Endothelial cell of coronary artery (primary cell): Measurements from ENCODE around the gene RABGAP1. TPM values are rescaled to one million over a fixed set of nuclear protein-coding genes. Genes with fewer than 3 reads are reported as not detected.

Experiments used
- total RNA-seq: library from RNA; depleted of rRNA; stranded (reverse); fragments of >200 nt; gene quantifications from 2 replicates; pipeline ENCODE4 v1.2.3, GENCODE V29; 2014

RABGAP1 gene
- 23.2 and 36.2 TPM in 2 replicates for total RNA-seq

DNA sequence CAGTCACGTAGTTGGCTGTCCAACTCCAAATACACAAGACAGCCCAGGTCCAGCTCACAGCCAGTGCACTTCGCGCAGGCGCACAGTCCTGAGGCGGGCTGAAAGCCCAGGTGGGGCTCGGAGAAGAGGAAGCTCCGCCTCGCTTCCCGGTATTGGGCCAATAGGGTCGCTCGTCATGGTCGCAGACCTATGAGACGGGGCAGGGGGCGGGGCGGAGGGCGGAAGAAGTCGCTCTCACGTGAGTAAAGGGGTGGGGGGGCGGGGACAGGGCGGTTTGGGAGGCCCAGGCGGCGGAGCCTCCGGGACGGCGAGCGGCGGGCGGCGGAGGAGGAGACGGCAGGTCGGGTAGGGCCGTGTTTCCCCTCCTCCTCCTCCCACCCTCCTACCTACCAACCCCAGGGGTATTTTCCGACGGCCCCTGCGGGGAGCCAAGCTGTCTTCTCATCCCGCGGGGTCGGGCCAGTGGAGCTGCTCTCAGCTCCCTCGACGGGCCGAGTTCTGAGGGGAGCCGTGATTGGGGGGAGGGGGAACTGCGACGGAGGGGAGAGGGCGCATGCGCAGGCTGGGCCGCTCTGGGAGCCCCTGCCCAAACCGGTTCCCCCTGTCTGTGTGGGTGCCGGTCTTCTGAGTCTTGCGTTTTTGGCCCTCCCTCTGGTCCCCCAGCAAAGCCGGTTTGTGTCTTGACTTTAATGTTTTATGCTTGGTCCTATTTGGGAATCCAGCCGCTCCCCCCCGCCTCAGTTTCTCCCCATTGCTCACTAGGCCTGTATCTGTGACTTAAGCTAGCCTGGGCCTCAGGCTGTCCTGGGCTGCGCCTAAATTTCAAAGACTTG is at the start of gene RABGAP1:
TSS of gene RABGAP1 (plus strand) at position 272 of the 833 bp plus-strand sequence. CDS start 16,040 bp downstream, outside the sequence.

DNA sequence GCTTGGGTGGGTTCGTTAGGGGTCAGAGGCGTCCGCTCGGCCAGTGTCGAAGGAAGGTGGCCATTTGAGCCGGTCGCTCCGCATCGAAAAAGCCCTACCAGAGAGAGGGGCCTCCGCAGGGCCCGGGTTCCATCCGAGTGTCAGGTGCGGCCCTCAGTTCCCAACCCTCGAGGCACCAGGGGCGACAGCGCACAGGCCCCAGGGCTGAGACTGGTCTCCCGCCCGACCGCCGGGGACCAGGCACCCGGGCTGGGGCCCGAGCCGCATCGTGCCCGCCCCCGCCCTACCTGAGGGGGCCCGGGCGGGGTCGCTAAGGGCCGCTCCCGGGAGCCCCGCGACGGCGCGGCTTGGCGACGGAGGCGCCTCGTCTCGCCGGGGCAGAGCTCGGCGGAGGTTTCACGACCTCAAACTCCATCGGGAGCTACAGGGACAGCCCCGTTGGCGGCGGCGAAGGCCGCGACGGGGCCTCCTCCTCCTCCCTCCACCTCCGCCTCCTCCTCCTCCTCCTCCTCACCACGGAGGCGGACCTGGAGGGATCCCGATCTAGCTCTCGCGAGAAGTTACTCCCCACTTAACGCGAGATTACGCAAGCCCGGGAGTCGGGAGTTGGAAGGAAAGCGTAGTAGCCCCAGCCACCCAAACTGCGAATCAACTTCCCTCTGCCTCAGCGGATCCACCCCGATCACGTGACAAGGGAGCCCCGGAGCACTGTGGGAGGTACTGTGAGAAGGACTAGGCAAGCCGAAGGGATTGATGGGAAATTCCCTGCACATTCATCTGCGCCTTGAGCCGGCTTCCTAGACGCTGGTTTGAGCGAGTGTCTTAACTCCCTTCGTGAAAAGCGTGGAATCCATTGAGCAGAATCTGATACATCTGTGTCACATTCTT is 35.8 kb upstream of the RABGAP1 start, which contains the start of gene RC3H2:
TSS of gene RC3H2 (minus strand) at position 537 of the 888 bp plus-strand sequence. CDS start 7,850 bp downstream, outside the sequence.

DNA sequence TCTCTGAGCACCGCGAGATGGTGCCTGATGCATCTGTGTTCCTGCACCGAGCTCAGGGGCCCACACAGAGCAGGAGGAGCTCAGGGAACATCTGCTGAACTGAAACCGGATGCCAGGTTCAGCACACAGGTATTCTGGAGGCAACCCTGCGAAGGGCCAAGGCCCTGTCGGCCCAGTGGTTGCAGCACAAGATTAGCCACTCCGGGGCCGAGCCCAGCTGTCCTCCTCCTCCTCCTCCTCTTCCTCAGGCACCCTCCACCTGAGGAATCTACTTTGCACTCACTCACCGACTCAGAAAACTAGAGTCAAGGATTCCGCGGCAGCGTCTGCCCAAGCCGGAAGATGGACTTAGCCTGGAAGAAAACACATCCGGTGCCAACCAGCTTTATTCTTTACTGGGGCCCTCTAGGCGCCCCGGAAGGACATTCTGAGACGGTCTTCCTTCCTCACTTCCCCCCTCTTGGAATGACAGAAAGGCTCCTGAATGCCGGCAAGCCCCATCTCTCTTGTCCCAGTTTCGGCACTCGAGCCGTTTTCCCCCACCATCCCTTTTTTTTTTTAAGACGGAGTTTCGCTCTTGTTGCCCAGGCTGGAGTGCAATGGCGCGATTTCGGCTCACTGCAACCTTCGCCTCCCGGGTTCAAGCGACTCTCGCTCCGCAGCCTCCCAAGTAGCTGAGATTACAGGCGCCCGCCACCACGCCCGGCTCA is 27.7 kb upstream of the RABGAP1 start, which contains the start of gene ZBTB6:
TSS of gene ZBTB6 (minus strand) at position 360 of the 710 bp plus-strand sequence. CDS start 1,251 bp downstream, outside the sequence.

DNA sequence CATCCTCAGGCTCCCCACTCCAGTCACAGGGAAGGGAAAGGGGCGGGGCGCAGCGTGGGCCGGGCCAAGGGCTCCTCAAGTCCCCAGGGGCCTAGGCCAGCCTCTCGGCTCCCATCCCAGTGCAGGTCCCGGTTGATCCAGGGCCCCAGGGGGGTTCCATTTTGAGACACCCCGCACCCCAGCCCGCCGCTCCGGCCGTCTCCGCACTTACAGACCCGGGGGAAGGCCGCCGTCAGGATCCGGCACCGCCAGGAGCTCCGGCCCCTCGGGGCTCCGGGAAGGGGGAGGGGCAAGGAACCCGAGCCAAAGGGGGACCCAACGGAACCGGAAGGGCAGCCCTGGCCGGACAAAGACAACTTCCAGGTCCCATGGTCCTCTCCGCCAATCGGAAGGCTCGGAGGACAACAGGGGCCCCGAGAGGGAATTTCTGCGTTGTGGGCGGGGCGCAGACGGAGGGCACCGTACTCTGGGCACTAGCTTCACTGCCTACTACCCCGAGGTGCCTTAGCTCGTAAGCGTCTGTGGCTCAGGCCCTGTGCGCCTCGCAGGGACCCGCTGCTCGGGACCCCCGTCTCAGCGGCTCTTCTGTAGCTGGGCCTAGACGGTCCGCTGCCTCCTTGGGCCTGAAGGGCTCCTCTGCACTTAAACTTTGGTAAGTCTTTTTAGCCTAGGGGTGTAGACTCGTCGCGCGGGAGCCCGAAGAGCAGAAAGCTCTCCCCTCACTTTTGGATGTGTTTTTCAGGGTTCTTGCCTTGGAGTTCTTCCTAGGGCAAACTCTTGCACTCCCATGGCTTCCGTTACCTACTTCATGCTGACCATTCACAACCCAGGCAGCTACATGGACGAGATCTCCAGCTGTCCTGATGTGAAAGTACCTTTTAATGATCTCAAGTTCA is 9.3 kb upstream of the RABGAP1 start, which contains the start of gene ZBTB26:
TSS of gene ZBTB26 (minus strand) at position 287 of the 896 bp plus-strand sequence. CDS start 11,578 bp downstream, outside the sequence.

DNA sequence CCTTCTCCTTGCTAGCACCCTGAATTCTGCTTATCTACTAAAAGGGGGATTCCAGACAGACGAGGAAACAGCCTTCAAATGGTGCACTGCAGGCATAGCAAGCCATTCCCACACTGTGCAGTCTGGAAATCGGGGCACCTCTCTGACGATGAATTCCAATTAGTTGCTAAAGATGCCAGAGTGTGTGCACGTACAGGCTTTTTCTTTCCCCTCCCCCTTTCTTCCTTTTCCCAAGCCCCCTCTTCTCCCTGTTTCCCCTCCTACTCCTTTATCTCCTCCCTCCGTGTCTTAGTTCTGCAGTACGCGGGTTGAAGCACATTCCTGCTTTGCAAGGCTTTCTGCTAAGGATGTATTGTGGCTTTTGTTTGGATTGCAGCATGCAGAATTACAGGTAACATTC is 92.5 kb downstream of the RABGAP1 start, which contains the start of gene GPR21:
TSS of gene GPR21 (plus strand) at position 316 of the 400 bp plus-strand sequence. CDS start 900 bp downstream, outside the sequence.

Other genes with a start within 250 kb of the RABGAP1 start
- gene OR1L4, start 217.0 kb upstream of the RABGAP1 start, total RNA-seq = not detected in 2 replicates
- gene OR1L6, start 198.7 kb upstream of the RABGAP1 start, total RNA-seq = not detected in 2 replicates
- not detected in 2 replicates for gene OR5C1, start 152.1 kb upstream of the RABGAP1 start, total RNA-seq
- gene OR1K1, start 140.9 kb upstream of the RABGAP1 start, total RNA-seq = not detected in 2 replicates
- 64.5 and 66.2 TPM in 2 replicates for gene PDCL, start 112.4 kb upstream of the RABGAP1 start, total RNA-seq
- 44.9 and 54.8 TPM in 2 replicates for gene RC3H2, start 35.7 kb upstream of the RABGAP1 start, total RNA-seq
- gene ZBTB6, start 27.7 kb upstream of the RABGAP1 start, total RNA-seq = 10.9 and 11.9 TPM in 2 replicates
- 2.3 and 3.7 TPM in 2 replicates for gene ZBTB26, start 9.5 kb upstream of the RABGAP1 start, total RNA-seq
- 0.90 and 1.8 TPM in 2 replicates for gene GPR21, start 92.6 kb downstream of the RABGAP1 start, total RNA-seq